AG20443 (cell line): ENCODE measurements around the gene KCTD7.
"Not testable (repeated sequence)": the region's sequence is repeated elsewhere in the genome, so short reads cannot be mapped to it uniquely, and the experiment has no call there.

Experiments used
- DNase-seq: peaks from one replicate; pipeline ENCODE4 v3.0.0; 2012; ENCODE audit warnings: low spot score, mixed read lengths

Gene KCTD7

GRCh38 chr7:66654275-66655112 lies 25.8 kb downstream of the KCTD7 start:
- peak; percentile 97 for DNase-seq

GRCh38 chr7:66655113-66655806 lies 26.6 kb downstream of the KCTD7 start:
- DNase-seq: peak; percentile 28

- DNase-seq: peak; percentile 34
These were observed 27.3 kb downstream of the KCTD7 start for GRCh38 chr7:66655826-66656485.

- DNase-seq: no peak
These were observed 29.1 kb downstream of the KCTD7 start for GRCh38 chr7:66657798-66658197.

- DNase-seq: no peak
These were observed 34.1 kb downstream of the KCTD7 start for GRCh38 chr7:66662646-66663264.

GRCh38 chr7:66664590-66665293 lies 36.1 kb downstream of the KCTD7 start:
- DNase-seq: no peak

GRCh38 chr7:66666313-66666952 lies 37.8 kb downstream of the KCTD7 start:
- DNase-seq: no peak

- DNase-seq: no peak
These were observed 38.5 kb downstream of the KCTD7 start for GRCh38 chr7:66667023-66667728.

- DNase-seq: no peak
These were observed 39.4 kb downstream of the KCTD7 start for GRCh38 chr7:66668112-66668511.

GRCh38 chr7:66668677-66669076 lies 40.0 kb downstream of the KCTD7 start:
- DNase-seq: no peak

GRCh38 chr7:66669088-66669487 lies 40.4 kb downstream of the KCTD7 start:
- no peak for DNase-seq

- no peak for DNase-seq
These were observed 40.8 kb downstream of the KCTD7 start for GRCh38 chr7:66669496-66669895.

- DNase-seq: no peak
These were observed 42.4 kb downstream of the KCTD7 start for GRCh38 chr7:66671034-66671433.

GRCh38 chr7:66671486-66671885 lies 42.8 kb downstream of the KCTD7 start:
- DNase-seq: not testable (repeated sequence)

- DNase-seq: not testable (repeated sequence)
These were observed 43.9 kb downstream of the KCTD7 start for GRCh38 chr7:66672432-66673123.

- DNase-seq: not testable (repeated sequence)
These were observed 44.5 kb downstream of the KCTD7 start for GRCh38 chr7:66673124-66673640.

GRCh38 chr7:66679633-66680244 lies 51.1 kb downstream of the KCTD7 start:
- no peak for DNase-seq

GRCh38 chr7:66681491-66682349 lies 53.0 kb downstream of the KCTD7 start:
- DNase-seq: peak; percentile 95
